Myometrial cell (primary cell): ENCODE measurements around the gene CHPF2. TPM values are rescaled to one million over a fixed set of nuclear protein-coding genes. Genes with fewer than 3 reads are reported as not detected.

ENCODE experiments used
- total RNA-seq: library from RNA; depleted of rRNA; stranded (reverse); fragments of >200 nt; gene quantifications from 2 replicates; pipeline ENCODE4 v1.2.3, GENCODE V29; 2015

Gene CHPF2, protein sequence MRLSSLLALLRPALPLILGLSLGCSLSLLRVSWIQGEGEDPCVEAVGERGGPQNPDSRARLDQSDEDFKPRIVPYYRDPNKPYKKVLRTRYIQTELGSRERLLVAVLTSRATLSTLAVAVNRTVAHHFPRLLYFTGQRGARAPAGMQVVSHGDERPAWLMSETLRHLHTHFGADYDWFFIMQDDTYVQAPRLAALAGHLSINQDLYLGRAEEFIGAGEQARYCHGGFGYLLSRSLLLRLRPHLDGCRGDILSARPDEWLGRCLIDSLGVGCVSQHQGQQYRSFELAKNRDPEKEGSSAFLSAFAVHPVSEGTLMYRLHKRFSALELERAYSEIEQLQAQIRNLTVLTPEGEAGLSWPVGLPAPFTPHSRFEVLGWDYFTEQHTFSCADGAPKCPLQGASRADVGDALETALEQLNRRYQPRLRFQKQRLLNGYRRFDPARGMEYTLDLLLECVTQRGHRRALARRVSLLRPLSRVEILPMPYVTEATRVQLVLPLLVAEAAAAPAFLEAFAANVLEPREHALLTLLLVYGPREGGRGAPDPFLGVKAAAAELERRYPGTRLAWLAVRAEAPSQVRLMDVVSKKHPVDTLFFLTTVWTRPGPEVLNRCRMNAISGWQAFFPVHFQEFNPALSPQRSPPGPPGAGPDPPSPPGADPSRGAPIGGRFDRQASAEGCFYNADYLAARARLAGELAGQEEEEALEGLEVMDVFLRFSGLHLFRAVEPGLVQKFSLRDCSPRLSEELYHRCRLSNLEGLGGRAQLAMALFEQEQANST
- 69.8 and 70.6 TPM in 2 replicates for total RNA-seq

DNA sequence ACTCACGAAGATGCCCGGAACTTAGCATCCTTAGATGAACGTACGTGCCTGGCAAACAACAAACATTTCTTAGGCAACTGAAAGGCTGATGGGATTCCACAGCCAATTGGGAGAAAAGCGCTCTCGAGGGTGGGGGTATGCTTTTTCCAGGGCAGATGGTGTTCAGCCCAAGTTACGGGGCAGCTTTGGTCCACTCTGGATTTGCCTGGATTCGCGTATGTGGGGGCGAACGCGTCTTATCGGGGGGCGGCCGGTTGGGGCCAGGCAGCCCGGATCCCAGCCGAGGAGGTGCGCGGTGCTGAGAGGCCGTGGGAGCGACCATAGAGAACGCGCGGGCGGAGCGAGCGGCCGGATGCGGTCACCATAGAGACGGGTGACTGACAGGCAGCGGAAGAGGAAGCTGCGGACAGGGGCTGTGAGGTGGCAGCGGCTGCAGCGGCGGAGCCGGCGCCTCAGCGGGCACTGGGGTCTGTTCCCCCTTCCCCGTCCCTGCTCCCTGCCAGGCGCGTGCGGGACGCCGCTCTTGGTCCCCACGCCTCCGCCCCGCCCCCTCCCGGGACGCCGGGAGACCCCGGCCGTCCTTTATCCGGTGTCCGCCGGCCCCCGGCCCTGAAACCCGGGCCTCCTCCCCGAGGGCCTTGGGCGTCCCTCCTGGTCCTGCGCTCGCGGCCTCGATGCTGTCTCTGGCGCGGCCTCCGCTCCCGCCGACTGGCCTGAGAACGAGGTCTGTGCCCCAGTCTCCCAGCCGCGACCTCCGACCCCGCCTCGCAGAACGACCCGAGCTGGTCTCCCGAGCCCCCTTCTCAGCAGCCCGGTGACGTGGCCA, at the start of gene CHPF2:
Gene CHPF2 (plus strand): TSS at position 393 of the 826 bp plus-strand sequence. CDS start 1,529 bp downstream, outside the sequence.

DNA sequence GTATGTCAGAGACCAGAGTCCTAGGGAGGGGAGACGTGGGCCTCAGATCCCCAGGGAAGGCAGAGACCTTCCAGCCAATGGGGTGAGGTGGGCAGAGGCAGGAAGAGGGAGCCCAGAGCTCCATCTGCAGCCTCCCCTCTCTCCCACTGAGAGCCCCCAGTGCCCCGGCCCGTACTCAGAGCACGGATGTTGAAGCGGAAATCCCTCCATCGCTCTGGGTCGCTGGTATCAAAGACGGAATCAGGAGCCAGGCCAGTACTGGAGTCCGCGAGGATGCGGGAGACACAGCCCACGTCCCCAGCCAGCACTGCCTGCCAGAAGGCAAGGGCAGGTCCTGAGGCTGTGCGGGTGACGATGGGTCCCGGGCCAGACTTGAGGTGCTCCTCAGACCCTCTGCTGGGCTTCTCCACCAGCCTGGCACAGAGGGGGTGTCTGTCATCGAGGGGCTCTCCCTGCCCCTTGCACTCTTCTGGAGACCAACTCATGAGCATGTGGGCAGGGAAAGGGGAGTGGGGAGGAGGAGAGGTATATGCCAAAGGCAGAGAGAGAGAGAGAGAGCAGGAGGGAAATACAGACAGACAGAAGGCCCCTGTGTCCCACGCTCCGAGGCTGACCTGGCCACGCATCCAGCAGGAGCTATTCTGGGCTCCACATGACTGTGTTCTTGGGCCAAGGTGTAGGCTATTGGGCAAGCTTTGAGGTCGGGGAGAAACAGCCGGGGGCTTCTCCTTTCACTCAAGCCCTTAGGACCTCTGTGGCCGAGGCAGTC, 45.5 kb upstream of the CHPF2 start, which contains the start of gene ASB10:
Gene ASB10 (minus strand): TSS at position 611 of the 769 bp plus-strand sequence. CDS start 120 bp downstream, at position 491.

DNA sequence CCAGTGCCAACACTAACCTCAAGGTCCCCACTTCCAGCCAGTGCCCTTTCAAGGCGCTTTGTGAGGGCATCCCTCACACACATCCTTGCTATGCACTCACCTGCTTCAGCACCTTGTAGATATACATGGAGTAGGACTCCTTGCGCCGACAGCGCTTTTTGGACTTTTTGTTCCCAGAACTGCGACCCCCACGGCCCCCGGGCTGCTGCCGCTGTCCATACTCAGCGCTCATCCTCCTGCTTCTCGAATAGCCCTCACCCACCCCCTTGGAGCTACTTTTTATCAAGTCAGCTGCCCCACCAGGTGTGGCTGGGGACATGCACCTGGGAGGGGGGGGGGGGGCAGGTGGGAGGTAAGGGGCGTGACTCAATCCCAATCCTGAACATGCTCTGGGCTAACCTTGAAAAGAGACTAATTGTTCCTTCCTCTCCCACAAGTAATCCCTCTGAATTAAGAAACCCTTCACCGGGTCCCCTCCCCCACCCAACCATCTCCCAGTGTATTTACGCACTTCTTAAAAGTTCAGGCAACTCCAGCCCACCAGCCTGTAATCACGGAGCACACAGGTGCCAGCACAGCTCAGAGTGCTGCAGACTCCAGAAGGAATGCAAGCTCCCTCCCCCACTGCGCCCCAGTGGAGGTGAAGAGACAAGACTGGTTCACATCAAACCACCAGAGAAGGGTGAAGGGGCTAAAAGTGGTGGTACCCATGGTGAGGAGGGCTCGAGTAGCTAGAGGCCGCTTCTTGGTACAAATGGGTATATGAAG, 22.0 kb upstream of the CHPF2 start, which contains the start of gene H2BK1:
Gene H2BK1 (minus strand): TSS at position 402 of the 768 bp plus-strand sequence. CDS start 170 bp downstream, at position 232.

DNA sequence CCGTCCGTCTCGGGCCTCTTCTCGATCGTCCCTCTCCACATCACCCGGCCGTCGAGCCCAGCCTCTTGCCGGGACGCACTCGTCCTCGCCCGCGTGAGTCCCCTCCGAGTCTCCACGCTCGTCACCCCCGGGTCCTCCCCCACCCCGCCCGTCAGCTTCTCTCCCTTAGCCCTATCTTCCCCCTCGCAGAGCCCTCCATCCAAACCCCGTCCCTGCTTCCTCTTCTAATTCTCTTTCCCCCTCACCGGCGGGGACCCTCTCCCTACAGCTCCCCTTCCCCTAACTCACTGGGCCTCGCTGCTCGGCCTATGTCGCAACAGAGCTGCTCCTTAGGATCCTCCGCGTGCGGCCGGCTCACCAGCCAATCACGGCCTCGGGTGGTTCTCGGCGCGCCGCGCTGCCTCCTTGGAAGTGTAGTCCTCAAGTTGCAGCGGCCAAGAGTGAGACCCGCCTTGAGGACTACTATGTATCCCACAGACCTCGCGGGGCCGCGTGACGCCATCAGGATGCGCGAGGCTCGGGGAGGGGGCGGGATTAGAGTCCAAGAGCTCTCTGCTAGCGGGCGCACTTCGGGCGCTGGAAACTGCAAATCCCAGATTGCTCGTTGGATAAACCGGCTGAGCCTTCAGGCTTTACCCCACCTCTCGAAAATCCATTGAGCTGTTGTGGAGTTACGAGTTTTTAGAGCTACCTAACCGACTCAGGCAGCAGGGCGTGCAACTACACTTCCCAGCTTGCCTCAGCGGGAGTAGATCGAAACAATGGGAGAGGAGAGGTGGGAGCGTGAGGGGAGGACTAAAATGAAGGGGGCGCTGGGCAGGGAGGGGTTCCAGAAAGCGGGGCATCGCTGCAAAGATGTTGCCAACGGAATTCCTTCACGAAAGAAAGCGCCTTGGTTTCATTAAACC, 5.2 kb upstream of the CHPF2 start, which contains the start of gene ABCF2:
Gene ABCF2 (minus strand): TSS at position 331 of the 908 bp plus-strand sequence. CDS start 747 bp downstream, outside the sequence.

DNA sequence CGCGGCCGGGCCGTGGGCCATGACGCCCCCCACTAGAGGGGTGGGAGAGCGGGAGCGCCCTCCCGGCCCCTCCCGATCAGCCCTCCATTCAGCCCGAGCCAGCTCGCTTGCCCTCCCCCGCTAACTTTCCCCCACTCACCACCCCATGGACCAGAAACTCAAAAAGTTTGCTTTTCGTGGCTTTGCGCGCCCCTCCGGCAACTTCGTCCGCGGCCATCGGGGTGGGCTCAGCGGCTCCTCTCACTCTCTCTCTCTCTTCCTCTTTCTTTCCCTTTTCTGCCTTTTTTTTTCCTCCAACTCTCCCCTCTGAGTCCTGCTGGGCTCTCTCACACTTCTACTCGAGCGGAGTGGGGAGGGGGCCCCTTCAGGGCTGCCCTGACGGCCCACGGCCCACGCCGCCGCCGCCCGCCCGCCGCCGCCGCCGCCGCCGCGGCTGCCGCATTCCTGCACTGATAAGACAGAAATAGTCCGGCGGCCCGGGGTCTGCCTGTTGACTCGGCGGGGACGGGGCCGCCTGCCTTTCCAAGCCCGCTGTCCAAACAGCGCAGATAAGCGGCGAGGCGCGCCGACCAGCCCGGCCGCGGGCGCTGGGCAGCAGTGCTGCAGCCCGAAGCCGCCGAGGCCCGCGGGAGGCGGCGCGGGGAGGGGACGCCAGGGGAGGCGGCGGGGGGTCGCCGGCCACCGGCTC, 16.2 kb downstream of the CHPF2 start, which contains the start of gene SMARCD3:
Gene SMARCD3 (minus strand): TSS at position 349 of the 688 bp plus-strand sequence. CDS start 132 bp downstream, at position 217.

Other genes starting within 250 kb of the CHPF2 start
- gene NOS3, start 241.5 kb upstream of the CHPF2 start, total RNA-seq: 8.9 and 11.0 TPM in 2 replicates
- gene ATG9B, start 208.0 kb upstream of the CHPF2 start, total RNA-seq: not detected in 2 replicates
- 56.9 and 61.1 TPM in 2 replicates for gene ABCB8, start 204.0 kb upstream of the CHPF2 start, total RNA-seq
- 0.18 TPM in 1 of 2 replicates, not detected in the other for gene ASIC3, start 184.0 kb upstream of the CHPF2 start, total RNA-seq
- 19.3 and 24.6 TPM in 2 replicates for gene CDK5, start 174.6 kb upstream of the CHPF2 start, total RNA-seq
- 80.3 and 82.5 TPM in 2 replicates for gene SLC4A2, start 172.9 kb upstream of the CHPF2 start, total RNA-seq
- gene FASTK, start 151.7 kb upstream of the CHPF2 start, total RNA-seq: 91.1 and 100 TPM in 2 replicates
- gene TMUB1, start 149.0 kb upstream of the CHPF2 start, total RNA-seq: 51.6 and 67.5 TPM in 2 replicates
- 29.6 and 36.9 TPM in 2 replicates for gene AGAP3, start 146.0 kb upstream of the CHPF2 start, total RNA-seq
- gene GBX1, start 64.8 kb upstream of the CHPF2 start, total RNA-seq: not detected in 2 replicates
- not detected in 2 replicates for gene ASB10, start 45.2 kb upstream of the CHPF2 start, total RNA-seq
- gene H2BK1, start 22.0 kb upstream of the CHPF2 start, total RNA-seq: not detected in 2 replicates
- gene ABCF2, start 5.3 kb upstream of the CHPF2 start, total RNA-seq: 69.5 and 72.6 TPM in 2 replicates
- 19.0 and 51.0 TPM in 2 replicates for gene SMARCD3, start 16.2 kb downstream of the CHPF2 start, total RNA-seq
- 50.3 and 57.4 TPM in 2 replicates for gene NUB1, start 109.3 kb downstream of the CHPF2 start, total RNA-seq
- gene WDR86, start 177.6 kb downstream of the CHPF2 start, total RNA-seq: 17.6 and 19.1 TPM in 2 replicates
- not detected in 2 replicates for gene CRYGN, start 207.7 kb downstream of the CHPF2 start, total RNA-seq